IMR-90 (cell line): ENCODE data around the gene TLR6. TPM values are rescaled to one million over a fixed set of nuclear protein-coding genes. Genes with fewer than 3 reads are reported as not detected.

Experiments used
- ATAC-seq: fragments of 200-7000 bp; cut with Tn5 transposase; 2 replicates; pipeline ENCODE4 v1.9.1; 2020; ENCODE audit warnings: low read depth, mild to moderate bottlenecking, moderate library complexity
- BruUV-seq: library from RNA; stranded (reverse); fragments of 400-500 nt; replicated peaks from 2 replicates; lab custom pipeline; 2021; lab: Mats Ljungman, UMichigan
- CTCF ChIA-PET: fragments of 300-600 bp; formaldehyde crosslinking; extraction: SDS; loops from one replicate; lab custom pipeline; 2021; ENCODE audit warnings: antibody characterized with exemption; lab: Yijun Ruan, JAX
- POLR2A ChIA-PET: fragments of 300-600 bp; sonication (Branson Sonifier 250); formaldehyde crosslinking; loops from one replicate; lab custom pipeline; 2022; ENCODE audit warnings: antibody characterized with exemption; ENCODE audit not compliant: unreplicated experiment; lab: Charles Lee
- DNase-seq: peaks from one replicate; pipeline ENCODE4 v3.0.0; 2013
- H2AFZ ChIP-seq: replicated peaks from 2 replicates; pipeline ENCODE3; 2013; ENCODE audit warnings: low read length, mild to moderate bottlenecking; ENCODE audit not compliant: poor library complexity
- H2AK5ac ChIP-seq: 2 replicates; pipeline ENCODE4 v1.6.1; 2013; ENCODE audit warnings: low read depth, low read length, inconsistent platforms
- H2AK9ac ChIP-seq: replicated peaks from 2 replicates; pipeline ENCODE3; 2013; ENCODE audit warnings: mild to moderate bottlenecking, low read depth, low read length, moderate library complexity; ENCODE audit not compliant: poor library complexity
- H2BK120ac ChIP-seq: 2 replicates; pipeline ENCODE4 v1.6.1; 2013; ENCODE audit warnings: low read depth, low read length, inconsistent platforms
- H2BK15ac ChIP-seq: 3 replicates; pipeline ENCODE4 v1.6.1; 2013; ENCODE audit warnings: low read depth, low read length, inconsistent platforms
- H2BK20ac ChIP-seq: 2 replicates; pipeline ENCODE4 v1.6.1; 2013; ENCODE audit warnings: low read depth, mild to moderate bottlenecking, inconsistent platforms, low read length, moderate library complexity
- H2BK5ac ChIP-seq: 2 replicates; pipeline ENCODE4 v1.6.1; 2013; ENCODE audit warnings: mild to moderate bottlenecking, low read depth, low read length, inconsistent platforms; ENCODE audit not compliant: poor library complexity, severe bottlenecking
- H3K14ac ChIP-seq: replicated peaks from 2 replicates; pipeline ENCODE4 v1.6.1; 2013; ENCODE audit warnings: low read depth, low read length, inconsistent platforms
- H3K18ac ChIP-seq: 2 replicates; pipeline ENCODE4 v1.6.1; 2013; ENCODE audit warnings: low read depth, low read length, control low read depth
- H3K23ac ChIP-seq: 2 replicates; pipeline ENCODE4 v1.6.1; 2013; ENCODE audit warnings: low read depth, low read length, inconsistent platforms
- H3K27ac ChIP-seq: 2 replicates; pipeline ENCODE4 v1.5.1; 2013; ENCODE audit warnings: mild to moderate bottlenecking, control low read depth, low read length; ENCODE audit not compliant: insufficient read depth
- H3K27me3 ChIP-seq: 2 replicates; pipeline ENCODE4 v1.6.1; 2013; ENCODE audit warnings: low read length; ENCODE audit not compliant: control insufficient read depth, insufficient read depth
- H3K36me3 ChIP-seq: 2 replicates; pipeline ENCODE4 v1.6.1; 2013; ENCODE audit warnings: low read length, mixed read lengths; ENCODE audit not compliant: control insufficient read depth, insufficient read depth
- H3K4ac ChIP-seq: 2 replicates; pipeline ENCODE4 v1.6.1; 2013; ENCODE audit warnings: low read depth, low read length, inconsistent platforms
- H3K4me1 ChIP-seq: 2 replicates; pipeline ENCODE4 v1.6.1; 2013; ENCODE audit warnings: low read length, mixed read lengths; ENCODE audit not compliant: control insufficient read depth, insufficient read depth
- H3K4me2 ChIP-seq: 2 replicates; pipeline ENCODE4 v1.6.1; 2013; ENCODE audit warnings: low read depth, mild to moderate bottlenecking, control low read depth, low read length, moderate library complexity
- H3K4me3 ChIP-seq: 2 replicates; pipeline ENCODE4 v1.5.1; 2013; ENCODE audit warnings: low read depth, mild to moderate bottlenecking, control low read depth, low read length, moderate library complexity; ENCODE audit not compliant: insufficient read depth
- H3K56ac ChIP-seq: 2 replicates; pipeline ENCODE4 v1.6.1; 2013; ENCODE audit warnings: low read length, inconsistent platforms; ENCODE audit not compliant: insufficient read depth; ENCODE audit errors: extremely low read depth
- H3K79me1 ChIP-seq, 2 experiments: 2 replicates each; pipeline ENCODE4 v1.6.1; 2013; ENCODE audit warnings: low read length in 2 of 2, inconsistent platforms in 1 of 2, low read depth in 1 of 2
- H3K9ac ChIP-seq: 2 replicates; pipeline ENCODE4 v1.6.1; 2013; ENCODE audit warnings: low read depth, low read length, control low read depth
- H3K9me1 ChIP-seq: 2 replicates; pipeline ENCODE4 v1.6.1; 2013; ENCODE audit warnings: low read length, inconsistent platforms; ENCODE audit not compliant: insufficient read depth
- H3K9me3 ChIP-seq: 2 replicates; pipeline ENCODE4 v1.6.1; 2013; ENCODE audit warnings: low read length; ENCODE audit not compliant: control insufficient read depth, insufficient read depth
- H4K20me1 ChIP-seq: 2 replicates; pipeline ENCODE4 v1.6.1; 2013; ENCODE audit warnings: low read length, inconsistent platforms; ENCODE audit not compliant: insufficient read depth
- H4K5ac ChIP-seq: 2 replicates; pipeline ENCODE4 v1.6.1; 2013; ENCODE audit warnings: mild to moderate bottlenecking, low read depth, low read length, control low read depth
- H4K8ac ChIP-seq, 2 experiments: 2 replicates each; pipeline ENCODE4 v1.6.1; 2013; ENCODE audit warnings: low read depth in 2 of 2, low read length in 2 of 2, control low read depth in 1 of 2, inconsistent platforms in 1 of 2
- H4K91ac ChIP-seq: 2 replicates; pipeline ENCODE4 v1.6.1; 2013; ENCODE audit warnings: low read depth, low read length, inconsistent platforms; ENCODE audit not compliant: insufficient read depth
- CEBPB ChIP-seq: IDR thresholded peaks from 2 replicates; pipeline ENCODE4 v1.6.1; 2012; ENCODE audit warnings: low read depth, low read length, improper control_type of control experiment
- CHD1 ChIP-seq: IDR thresholded peaks from 2 replicates; pipeline ENCODE4 v1.6.1; 2012; ENCODE audit warnings: low read depth, low read length, improper control_type of control experiment
- FOS ChIP-seq: fragments of 150-350 bp; IDR thresholded peaks from 2 replicates; pipeline ENCODE4 v1.6.1; 2016; ENCODE audit warnings: low read depth, low read length
- MAFK ChIP-seq: IDR thresholded peaks from 2 replicates; pipeline ENCODE4 v1.6.1; 2012; ENCODE audit warnings: low read depth, low read length, improper control_type of control experiment
- MXI1 ChIP-seq: IDR thresholded peaks from 2 replicates; pipeline ENCODE4 v1.6.1; 2012; ENCODE audit warnings: low read depth, mild to moderate bottlenecking, low read length, moderate library complexity, borderline replicate concordance
- NFE2L2 ChIP-seq: fragments of 150-350 bp; IDR thresholded peaks from 2 replicates; pipeline ENCODE4 v1.6.1; 2016; ENCODE audit warnings: low read depth, mild to moderate bottlenecking, low read length
- POLR2A ChIP-seq: IDR thresholded peaks from 2 replicates; pipeline ENCODE4 v1.6.1; 2012; ENCODE audit warnings: mild to moderate bottlenecking, low read depth, low read length
- RAD21 ChIP-seq: IDR thresholded peaks from 2 replicates; pipeline ENCODE4 v1.6.1; 2012; ENCODE audit warnings: low read length, improper control_type of control experiment
- RFX5 ChIP-seq: IDR thresholded peaks from 2 replicates; pipeline ENCODE4 v1.8.0; 2012; ENCODE audit warnings: low read depth, mild to moderate bottlenecking, low read length, moderate library complexity
- SMC3 ChIP-seq: fragments of 150-350 bp; IDR thresholded peaks from 2 replicates; pipeline ENCODE4 v1.6.1; 2016; ENCODE audit warnings: low read depth, mild to moderate bottlenecking, antibody characterized with exemption, low read length, moderate library complexity
- WGBS, 2 experiments: methylation state at CpG; one replicate each; pipeline versions ENCODE4 v1.1.5 to v1.1.7; 2013; ENCODE audit warnings: missing lambda C conversion rate in 2 of 2; ENCODE audit not compliant: insufficient read length in 1 of 2; ENCODE audit errors: extremely low coverage in 2 of 2; 5-methylcytosine and 5-hydroxymethylcytosine counted together
- dilution Hi-C: fragments of 300-500 bp; cut with HindIII; formaldehyde crosslinking; loops from one replicate; pipeline ENCODE4 v1.14.3; 2018; ENCODE audit warnings: low sequenced_read_pairs; ENCODE audit not compliant: unreplicated experiment
- in situ Hi-C: fragments of 300-500 bp; cut with MboI; formaldehyde crosslinking; loops from 3 replicates; pipeline ENCODE4 v1.14.3; 2019; ENCODE audit warnings: low sequenced_read_pairs, inconsistent platforms, mixed read lengths
- intact Hi-C: fragments of 100-400 bp; cut with micrococcal nuclease; formaldehyde crosslinking; loops from 2 replicates; pipeline ENCODE4 v1.10.0; 2022
- polyA plus RNA-seq, 3 experiments: library from polyadenylated mRNA; depleted of rRNA; stranded (reverse); fragments of >200 nt; gene quantifications; 2 replicates each; pipeline ENCODE4 v1.2.3, GENCODE V29; 2012; ENCODE audit warnings: low replicate concordance in 1 of 3
- total RNA-seq: library from RNA; depleted of rRNA; stranded (reverse); fragments of >200 nt; gene quantifications from 2 replicates; pipeline ENCODE4 v1.2.3, GENCODE V29; 2012
- TF ChIP-seq, protein P1 (sequence below): fragments of 150-350 bp; IDR thresholded peaks from 2 replicates; pipeline ENCODE4 v1.6.1; 2016; ENCODE audit warnings: low read depth, mild to moderate bottlenecking, low read length, moderate library complexity, borderline replicate concordance
- TF ChIP-seq, protein P2 (sequence below): conservative IDR thresholded peaks from 2 replicates; pipeline ENCODE4 v1.5.1; 2012; ENCODE audit warnings: mild to moderate bottlenecking, low read depth, low read length, improper control_type of control experiment

TLR6 gene
- total and polyA plus RNA-seq, 2 of the 4 experiments (the other 2 are of a cell fraction) = 1.4 to 3.9 TPM

- Histone ChIP-seq H2BK15ac (no peak overlapping the region), H3K27ac (no peak overlapping the region), H3K4me1 (peaks cover 8% of the 10 kb centered on the region), H3K9me1 (peaks cover 3% of the 10 kb centered on the region; the same call in 1 of the 2 replicates), H4K91ac (peak overlapping the region; percentile 7; the same call in 1 of the 2 replicates), H3K27me3 (no peaks in the 10 kb centered on the region), H2BK5ac (no peak overlapping the region), H3K23ac (no peak overlapping the region), H2BK20ac (no peak overlapping the region), H3K36me3 (no peaks in the 10 kb centered on the region), H3K4me3 (no peak overlapping the region), H3K4me2 (no peak overlapping the region), H2AK5ac (no peak overlapping the region), H3K56ac (no peak overlapping the region), H3K18ac (no peak overlapping the region), H4K8ac (no peak overlapping the region), H3K14ac (no peak overlapping the region), H3K79me1 (peaks cover 0 to 3% of the 10 kb centered on the region in 2 experiments; a peak in 1 of 4 replicates), H3K4ac (no peak overlapping the region), H3K9me3 (no peaks in the 10 kb centered on the region), H2BK120ac (no peak overlapping the region), H3K9ac (no peak overlapping the region), H2AK9ac (no peak overlapping the region), H2AFZ (no peak overlapping the region), H4K20me1 (no peaks in the 10 kb centered on the region), H4K5ac (no peak overlapping the region)
- intact Hi-C loops (loop anchor here (5.0 to 10.0 kb wide), 3 partner anchors 182 to 797 kb away; no protein-coding TSS in a partner anchor), dilution Hi-C loops (no loop called here), in situ Hi-C loops (loop anchor here (5.0 kb wide), 1 partner anchor 102 kb away; no protein-coding TSS in a partner anchor)
- DNase-seq (no peak), ATAC-seq (no peak)
- 100% methylated on average over 1 of the region's 7 CpGs; no CpG with 5 or more reads in 1 of the 2 experiments for WGBS, 2 experiments
- BruUV-seq = no TSS peak
- ChIA-PET POLR2A (no interaction called here), CTCF (no interaction called here)
- TF ChIP-seq FOS = no peak
- no peak for TF ChIP-seq RAD21
- TF ChIP-seq NFE2L2 = no peak
- TF ChIP-seq, protein P1, sequence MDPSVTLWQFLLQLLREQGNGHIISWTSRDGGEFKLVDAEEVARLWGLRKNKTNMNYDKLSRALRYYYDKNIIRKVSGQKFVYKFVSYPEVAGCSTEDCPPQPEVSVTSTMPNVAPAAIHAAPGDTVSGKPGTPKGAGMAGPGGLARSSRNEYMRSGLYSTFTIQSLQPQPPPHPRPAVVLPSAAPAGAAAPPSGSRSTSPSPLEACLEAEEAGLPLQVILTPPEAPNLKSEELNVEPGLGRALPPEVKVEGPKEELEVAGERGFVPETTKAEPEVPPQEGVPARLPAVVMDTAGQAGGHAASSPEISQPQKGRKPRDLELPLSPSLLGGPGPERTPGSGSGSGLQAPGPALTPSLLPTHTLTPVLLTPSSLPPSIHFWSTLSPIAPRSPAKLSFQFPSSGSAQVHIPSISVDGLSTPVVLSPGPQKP = no peak
- no peak for TF ChIP-seq CEBPB
- TF ChIP-seq RFX5 = no peak
- TF ChIP-seq MAFK = no peak
- TF ChIP-seq, protein P2, sequence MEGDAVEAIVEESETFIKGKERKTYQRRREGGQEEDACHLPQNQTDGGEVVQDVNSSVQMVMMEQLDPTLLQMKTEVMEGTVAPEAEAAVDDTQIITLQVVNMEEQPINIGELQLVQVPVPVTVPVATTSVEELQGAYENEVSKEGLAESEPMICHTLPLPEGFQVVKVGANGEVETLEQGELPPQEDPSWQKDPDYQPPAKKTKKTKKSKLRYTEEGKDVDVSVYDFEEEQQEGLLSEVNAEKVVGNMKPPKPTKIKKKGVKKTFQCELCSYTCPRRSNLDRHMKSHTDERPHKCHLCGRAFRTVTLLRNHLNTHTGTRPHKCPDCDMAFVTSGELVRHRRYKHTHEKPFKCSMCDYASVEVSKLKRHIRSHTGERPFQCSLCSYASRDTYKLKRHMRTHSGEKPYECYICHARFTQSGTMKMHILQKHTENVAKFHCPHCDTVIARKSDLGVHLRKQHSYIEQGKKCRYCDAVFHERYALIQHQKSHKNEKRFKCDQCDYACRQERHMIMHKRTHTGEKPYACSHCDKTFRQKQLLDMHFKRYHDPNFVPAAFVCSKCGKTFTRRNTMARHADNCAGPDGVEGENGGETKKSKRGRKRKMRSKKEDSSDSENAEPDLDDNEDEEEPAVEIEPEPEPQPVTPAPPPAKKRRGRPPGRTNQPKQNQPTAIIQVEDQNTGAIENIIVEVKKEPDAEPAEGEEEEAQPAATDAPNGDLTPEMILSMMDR = no peak
- TF ChIP-seq CHD1 = no peak
- no peak for TF ChIP-seq SMC3
- TF ChIP-seq POLR2A = no peak
- no peak for TF ChIP-seq MXI1
Measured at GRCh38 chr4:38859501-38859900, 2.9 kb upstream of the TLR6 start.
